NCI-H345 treated with DMSO at 0.1 percent for 48 hours (cell line): ENCODE results near the gene NCOR2.

Experiments used
- DNase-seq: peaks from one replicate; lab custom pipeline; 2025; ENCODE audit not compliant: unreplicated experiment; lab: John Stamatoyannopoulos, UW

Gene NCOR2

GRCh38 chr12:124566997-124567672 lies at the start of gene NCOR2:
Gene NCOR2, minus strand, starts transcription at chr12:124567612. Its CDS starts 72,361 bp downstream, at chr12:124495251.
- no peak for DNase-seq

GRCh38 chr12:124616394-124617221 lies 49.2 kb upstream of the NCOR2 start:
- DNase-seq = no peak

- no peak for DNase-seq
Observed at GRCh38 chr12:124614512-124615292, 47.3 kb upstream of the NCOR2 start.

GRCh38 chr12:124613151-124613585 lies 45.8 kb upstream of the NCOR2 start:
- DNase-seq = peak; percentile 81

- no peak for DNase-seq
Observed at GRCh38 chr12:124612410-124612680, 44.9 kb upstream of the NCOR2 start.

- no peak for DNase-seq
Observed at GRCh38 chr12:124611559-124612409, 44.4 kb upstream of the NCOR2 start.

GRCh38 chr12:124610629-124611558 lies 43.5 kb upstream of the NCOR2 start:
- no peak for DNase-seq

- no peak for DNase-seq
Observed at GRCh38 chr12:124610021-124610612, 42.7 kb upstream of the NCOR2 start.

GRCh38 chr12:124609041-124609989 lies 41.9 kb upstream of the NCOR2 start:
- peak; percentile 96 for DNase-seq

GRCh38 chr12:124608450-124608870 lies 41.0 kb upstream of the NCOR2 start:
- no peak for DNase-seq

- no peak for DNase-seq
Observed at GRCh38 chr12:124607681-124608425, 40.4 kb upstream of the NCOR2 start.

GRCh38 chr12:124605883-124606774 lies 38.7 kb upstream of the NCOR2 start:
- no peak for DNase-seq

- DNase-seq = no peak
Observed at GRCh38 chr12:124605150-124605882, 37.9 kb upstream of the NCOR2 start.

GRCh38 chr12:124604264-124604680 lies 36.9 kb upstream of the NCOR2 start:
- no peak for DNase-seq

- DNase-seq = no peak
Observed at GRCh38 chr12:124603831-124604251, 36.4 kb upstream of the NCOR2 start.

- no peak for DNase-seq
Observed at GRCh38 chr12:124603100-124603541, 35.7 kb upstream of the NCOR2 start.
